ENCODE results near the gene NRIP1.
"Not testable (repeated sequence)": the region's sequence is repeated elsewhere in the genome, so short reads cannot be mapped to it uniquely, and the experiment has no call there.

The NRIP1 gene

GRCh38 chr21:14975136-14975919, 89.5 kb downstream of the NRIP1 start:
- DNase-seq (ENCODE audit: low spot score), result no peak

- DNase-seq (ENCODE audit: low spot score), result no peak
Observed at GRCh38 chr21:14972678-14973077, 92.1 kb downstream of the NRIP1 start.

- no peak for DNase-seq (ENCODE audit: low spot score)
Observed at GRCh38 chr21:14968821-14969220, 96.0 kb downstream of the NRIP1 start.

GRCh38 chr21:14968029-14968428, 96.8 kb downstream of the NRIP1 start:
- no peak for DNase-seq (ENCODE audit: low spot score)

- no peak for DNase-seq (ENCODE audit: low spot score)
Observed at GRCh38 chr21:14964621-14965020, 100.2 kb downstream of the NRIP1 start.

DNA sequence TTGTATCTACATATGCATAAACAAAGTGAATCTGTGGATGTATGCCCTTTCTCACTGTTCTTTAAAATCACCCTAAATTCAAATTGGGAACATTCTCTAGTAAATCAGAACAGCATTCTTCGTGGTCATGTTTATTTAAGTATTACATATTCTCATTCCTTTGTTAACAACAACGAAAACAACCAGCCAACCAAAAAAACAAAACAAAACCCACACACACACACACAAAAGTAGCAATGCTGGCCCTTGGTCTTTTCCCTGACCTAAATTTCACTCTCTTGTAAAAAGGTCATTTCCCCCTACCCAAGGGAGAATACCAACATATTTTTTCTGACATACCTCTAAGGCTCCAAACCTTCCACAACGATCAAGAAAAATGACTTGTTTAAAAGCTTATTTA, 102.6 kb downstream of the NRIP1 start:
- DNase-seq (ENCODE audit: low spot score), result no peak

DNA sequence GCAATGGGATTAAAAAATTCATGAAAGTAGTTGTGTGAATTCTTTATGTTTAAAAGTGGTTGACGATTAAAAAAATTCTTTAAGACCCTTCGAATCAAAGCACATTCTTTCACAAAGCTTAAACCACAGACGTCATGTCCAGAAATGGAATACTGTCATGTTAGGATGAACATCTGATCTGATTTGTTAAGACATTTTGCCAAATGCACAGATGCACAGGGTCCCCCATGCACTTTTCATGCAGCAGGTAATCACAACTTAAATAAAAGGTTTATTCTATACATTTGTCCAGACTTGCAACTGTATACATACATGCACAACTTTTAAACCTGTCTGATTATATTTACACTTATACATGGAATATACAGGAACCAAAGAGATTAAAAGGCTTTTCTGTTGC, 103.3 kb downstream of the NRIP1 start:
- DNase-seq (ENCODE audit: low spot score), result no peak

DNA sequence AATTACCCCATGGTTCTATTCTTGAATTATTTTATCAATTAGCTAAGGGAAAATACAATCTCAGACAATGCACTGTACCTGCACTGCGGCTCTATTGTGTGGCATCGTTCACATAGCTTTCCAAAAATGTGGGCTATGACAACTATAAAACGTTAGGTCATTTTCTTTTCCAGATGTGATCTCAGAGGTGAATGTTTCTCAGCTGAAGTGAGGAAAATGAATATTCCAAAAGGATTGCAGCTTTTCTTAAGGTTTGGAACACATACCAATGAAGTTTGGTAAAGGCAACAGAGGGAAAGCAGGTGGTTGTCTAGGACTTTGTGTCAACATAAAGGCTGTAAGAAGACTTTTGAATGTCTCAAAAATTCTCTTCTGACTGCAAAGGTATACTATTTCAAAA, 105.5 kb downstream of the NRIP1 start:
- no peak for DNase-seq (ENCODE audit: low spot score)

- DNase-seq (ENCODE audit: low spot score), result no peak
Observed at GRCh38 chr21:14957836-14958235, 107.0 kb downstream of the NRIP1 start.

DNA sequence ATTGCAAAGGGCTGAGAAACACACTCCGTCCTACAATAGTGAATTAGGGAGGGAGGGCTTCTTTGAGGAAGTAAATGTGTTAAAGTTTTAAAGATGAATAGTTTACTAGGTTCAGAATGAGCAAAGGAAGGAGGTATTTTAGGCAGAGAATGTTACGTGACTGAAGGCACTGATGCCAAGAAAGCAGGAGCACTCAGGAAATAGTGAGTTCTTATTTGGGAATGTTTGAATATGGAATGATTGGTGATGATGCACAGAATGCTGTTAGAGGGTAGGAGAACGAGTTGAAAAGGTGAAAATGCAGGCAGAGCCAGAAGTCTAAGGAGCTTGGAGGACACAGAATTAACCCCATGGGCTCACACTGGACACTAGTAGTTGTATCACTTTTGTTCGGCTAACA, 108.0 kb downstream of the NRIP1 start:
- DNase-seq (ENCODE audit: low spot score), result no peak

GRCh38 chr21:14955936-14956520, 108.8 kb downstream of the NRIP1 start:
- DNase-seq (ENCODE audit: low spot score), result no peak

GRCh38 chr21:14952916-14953315, 111.9 kb downstream of the NRIP1 start:
- DNase-seq (ENCODE audit: low spot score), result no peak

DNA sequence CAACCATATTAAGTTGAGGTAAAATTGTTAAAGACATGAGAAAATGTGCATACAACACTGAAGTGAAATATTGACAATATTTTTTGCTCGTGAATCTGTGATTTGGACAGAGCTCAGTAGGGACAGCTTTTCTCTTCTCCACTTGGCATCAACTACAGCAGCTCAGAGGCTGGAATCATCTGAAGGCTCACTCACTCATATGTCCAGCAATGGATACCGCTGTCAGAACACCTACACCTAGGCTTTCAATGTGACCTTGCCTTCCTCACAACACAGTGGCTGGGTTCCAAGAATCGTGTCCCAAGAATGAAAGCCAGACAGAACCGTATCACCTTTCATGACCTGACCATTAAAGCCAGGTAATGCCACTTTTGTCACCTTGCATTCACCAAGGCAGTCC, 115.2 kb downstream of the NRIP1 start:
- no peak for DNase-seq (ENCODE audit: low spot score)

GRCh38 chr21:14947613-14948160, 117.1 kb downstream of the NRIP1 start:
- DNase-seq (ENCODE audit: low spot score), result no peak

GRCh38 chr21:14945176-14945575, 119.6 kb downstream of the NRIP1 start:
- DNase-seq (ENCODE audit: low spot score), result no peak

GRCh38 chr21:14943616-14944015, 121.2 kb downstream of the NRIP1 start:
- DNase-seq (ENCODE audit: low spot score), result no peak

- DNase-seq (ENCODE audit: low spot score), result no peak
Observed at GRCh38 chr21:14942801-14943490, 121.9 kb downstream of the NRIP1 start.

DNA sequence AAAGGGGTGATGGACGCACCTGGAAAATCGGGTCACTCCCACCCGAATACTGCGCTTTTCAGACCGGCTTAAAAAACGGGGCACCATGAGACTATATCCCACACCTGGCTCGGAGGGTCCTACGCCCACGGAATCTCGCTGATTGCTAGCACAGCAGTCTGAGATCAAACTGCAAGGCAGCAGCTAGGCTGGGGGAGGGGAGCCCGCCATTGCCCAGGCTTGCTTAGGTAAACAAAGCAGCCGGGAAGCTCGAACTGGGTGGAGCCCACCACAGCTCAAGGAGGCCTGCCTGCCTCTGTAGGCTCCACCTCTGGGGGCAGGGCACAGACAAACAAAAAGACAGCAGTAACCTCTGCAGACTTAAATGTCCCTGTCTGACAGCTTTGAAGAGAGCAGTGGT, 137.5 kb downstream of the NRIP1 start:
- DNase-seq (ENCODE audit: low spot score), result not testable (repeated sequence)

DNA sequence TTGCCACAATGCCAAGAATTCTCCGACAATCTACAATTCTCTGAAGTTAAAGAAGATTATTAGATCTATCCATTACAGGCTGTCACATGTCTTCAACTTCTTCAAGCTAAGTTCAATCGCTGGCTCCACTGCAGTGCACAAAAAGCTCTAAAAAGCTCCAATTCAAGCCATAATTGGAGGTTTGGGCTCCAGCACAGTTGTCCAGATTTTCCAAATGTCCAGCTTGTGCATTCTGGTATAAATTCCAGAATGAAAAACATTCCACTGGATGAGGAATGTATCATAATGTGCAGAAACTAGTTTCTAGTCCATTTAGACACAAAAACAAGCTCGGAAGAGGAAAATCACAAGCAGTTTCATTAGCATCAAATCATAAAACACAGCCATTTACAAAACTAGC, 138.6 kb downstream of the NRIP1 start:
- DNase-seq (ENCODE audit: low spot score), result no peak

DNA sequence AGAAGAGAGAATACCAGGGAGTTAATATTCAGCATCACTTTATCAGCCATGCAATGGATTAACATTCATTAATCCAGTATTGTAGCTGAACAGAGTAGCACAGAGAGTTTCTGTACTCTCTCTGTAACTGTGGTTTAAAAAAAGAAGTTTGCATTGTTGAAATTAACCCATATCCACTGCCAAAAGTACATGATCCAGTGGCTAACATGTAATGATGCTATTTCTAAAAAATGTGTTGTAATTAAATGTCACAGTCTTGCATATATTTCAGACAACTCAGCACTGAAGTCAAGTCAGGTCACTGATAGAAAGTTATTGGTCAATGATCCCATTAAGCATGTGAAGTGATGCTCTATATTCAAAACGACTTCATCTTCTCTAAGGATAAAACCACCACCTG, 141.3 kb downstream of the NRIP1 start:
- no peak for DNase-seq (ENCODE audit: low spot score)

GRCh38 chr21:14922980-14923379, 141.8 kb downstream of the NRIP1 start:
- no peak for DNase-seq (ENCODE audit: low spot score)

DNA sequence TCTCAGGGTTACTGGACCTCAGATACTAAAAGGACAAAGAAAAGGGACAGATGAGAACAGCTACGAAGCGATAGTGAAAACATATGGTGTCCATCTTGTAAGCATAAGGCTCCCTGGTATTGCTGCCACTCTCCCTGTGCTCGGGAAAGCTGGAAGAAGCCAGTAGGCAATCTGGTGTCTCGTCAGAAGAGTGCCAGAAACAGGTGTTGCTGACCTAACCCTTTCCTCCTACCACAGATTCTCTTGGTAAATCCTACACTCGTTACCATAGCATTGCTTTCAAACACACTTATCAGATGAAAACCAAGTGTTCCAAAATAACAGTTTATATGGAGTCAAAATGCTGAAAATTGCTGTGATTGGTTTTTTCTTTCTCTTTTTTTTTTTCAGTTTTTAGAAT, 146.3 kb downstream of the NRIP1 start:
- no peak for DNase-seq (ENCODE audit: low spot score)

GRCh38 chr21:14917762-14918161, 147.0 kb downstream of the NRIP1 start:
- DNase-seq (ENCODE audit: low spot score), result no peak
